HG03025 (cell line): ENCODE data around the gene VTI1A.

Source experiments
- ATAC-seq: cut with Tn5 transposase; IDR thresholded peaks from one replicate; pipeline ENCODE4 v1.9.1; 2021; ENCODE audit warnings: mild to moderate bottlenecking, moderate library complexity; ENCODE audit not compliant: unreplicated experiment, low FRiP score

VTI1A gene

DNA sequence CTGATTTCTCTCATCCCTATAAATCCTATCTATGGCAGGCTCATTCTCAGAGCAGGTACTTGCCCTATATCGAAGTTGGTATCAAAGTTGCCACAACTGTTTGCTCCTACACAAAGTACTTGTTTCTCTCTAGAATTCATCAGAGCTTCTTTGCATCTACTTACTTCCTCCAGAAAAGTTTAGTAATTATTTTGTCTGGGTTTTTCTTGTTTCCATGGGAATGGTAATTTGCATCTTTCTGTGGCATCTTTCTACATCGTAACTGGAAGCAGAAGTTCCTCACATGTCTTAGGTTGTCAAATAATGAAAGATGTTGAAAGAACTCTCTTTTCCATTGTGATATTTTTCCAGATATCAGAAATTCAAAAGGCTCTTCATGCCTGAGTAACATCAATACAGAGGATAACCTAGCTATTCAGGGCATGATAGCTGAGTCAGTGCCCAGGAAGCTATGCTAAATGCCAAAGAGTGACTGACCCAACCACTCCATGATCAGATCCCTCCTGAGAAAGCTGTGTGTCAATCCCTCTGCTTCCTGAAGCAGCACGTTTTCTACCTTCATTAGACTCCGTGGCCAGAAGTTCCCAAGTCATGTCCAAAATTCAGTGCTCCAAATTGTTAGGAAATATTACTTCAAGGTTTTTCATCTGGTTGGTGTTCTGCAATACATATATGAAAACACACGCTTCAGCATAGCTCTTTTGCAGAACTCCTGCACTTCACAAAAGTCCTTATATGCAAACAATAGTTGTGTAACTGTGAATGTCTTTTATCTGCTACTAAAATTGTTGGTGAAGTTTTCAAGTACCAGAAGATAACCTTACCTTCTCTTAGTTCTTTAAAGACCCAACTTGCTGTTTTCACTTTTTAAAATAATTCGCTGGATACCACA is 216.5 kb downstream of the VTI1A start:
- no peak for ATAC-seq

DNA sequence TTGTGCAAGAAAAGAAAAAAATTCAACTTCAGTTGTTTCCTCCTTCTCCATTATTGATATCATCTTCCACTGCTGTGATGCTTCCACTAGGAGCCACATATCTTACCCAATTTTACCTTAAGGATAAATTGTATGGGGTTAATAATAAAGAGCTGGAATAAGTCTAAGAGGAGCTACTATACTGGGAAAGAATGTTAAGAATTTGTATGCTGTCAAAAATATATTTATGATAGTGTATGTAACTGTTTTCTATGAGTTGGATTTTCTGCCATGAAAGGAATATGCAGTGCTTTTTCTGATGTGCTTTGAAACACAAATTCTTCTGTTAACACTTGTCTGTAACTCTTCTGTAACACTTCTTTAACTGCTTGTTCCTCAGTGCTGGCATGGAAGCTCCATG is 219.1 kb downstream of the VTI1A start:
- no peak for ATAC-seq

- no peak for ATAC-seq
These were observed 223.0 kb downstream of the VTI1A start for GRCh38 chr10:112669989-112670388.

DNA sequence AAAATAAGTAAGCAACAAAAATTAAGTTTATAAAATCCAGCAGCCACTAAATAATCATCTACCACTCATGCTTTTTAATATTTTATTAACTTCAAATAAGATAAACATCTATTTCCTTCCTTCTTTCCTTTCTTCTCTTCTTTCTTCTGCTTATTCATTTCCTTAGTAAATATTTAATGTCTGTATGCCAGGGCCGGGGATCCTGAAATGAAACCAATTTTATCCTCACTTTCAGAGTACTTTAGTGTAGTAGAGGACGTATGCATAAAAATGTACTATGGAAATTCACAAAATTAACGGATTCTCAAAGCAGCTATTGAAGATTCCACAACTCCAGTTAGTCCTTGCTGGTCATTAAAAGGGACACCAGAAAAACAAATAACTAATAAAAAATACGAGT is 224.7 kb downstream of the VTI1A start:
- ATAC-seq: no peak

GRCh38 chr10:112672706-112673105 is 225.7 kb downstream of the VTI1A start:
- ATAC-seq: no peak

DNA sequence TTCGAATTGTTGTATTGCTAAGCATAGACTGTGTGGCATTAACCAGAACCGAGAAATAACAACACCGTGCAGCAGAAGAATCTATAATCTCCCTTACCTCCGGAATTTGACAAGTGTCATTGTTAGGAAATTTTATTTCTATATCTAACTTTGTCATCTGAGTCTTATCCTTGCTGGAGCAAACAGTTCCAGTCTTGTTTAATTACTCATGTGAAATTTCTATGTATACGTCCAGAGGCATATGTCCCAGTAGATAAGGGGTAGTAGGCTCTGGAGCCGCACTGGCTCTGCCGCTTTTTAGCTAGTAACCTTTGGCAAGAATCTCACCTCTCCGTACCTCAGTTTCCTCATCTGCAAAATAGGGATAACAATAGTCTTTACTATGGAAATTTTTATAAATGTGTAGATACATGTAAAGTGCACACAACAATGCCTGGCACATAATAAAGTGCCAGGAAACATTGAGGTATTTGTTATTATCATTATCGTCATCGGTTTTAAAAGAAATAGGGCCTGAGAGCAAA is 228.6 kb downstream of the VTI1A start:
- ATAC-seq: no peak

GRCh38 chr10:112677689-112678088 is 230.7 kb downstream of the VTI1A start:
- ATAC-seq: no peak

DNA sequence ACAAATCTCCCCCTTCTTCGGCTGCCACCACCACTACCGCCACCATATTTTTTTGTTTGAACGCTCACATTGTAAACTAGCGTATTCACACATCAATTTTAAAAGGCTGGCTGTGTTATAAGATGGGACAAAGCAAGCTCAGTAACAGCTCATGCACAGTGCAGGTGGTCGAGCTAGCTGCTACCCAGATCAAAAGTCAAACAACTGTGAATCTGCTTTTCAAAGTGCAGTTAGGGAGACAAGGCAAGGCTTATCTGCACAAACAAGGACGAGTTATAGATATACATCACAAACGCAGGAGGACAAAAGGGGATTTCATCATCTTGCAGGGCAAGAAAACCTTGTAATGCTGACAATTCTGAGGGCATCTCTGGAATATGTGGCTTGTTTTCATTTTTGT is 231.6 kb downstream of the VTI1A start:
- no peak for ATAC-seq

DNA sequence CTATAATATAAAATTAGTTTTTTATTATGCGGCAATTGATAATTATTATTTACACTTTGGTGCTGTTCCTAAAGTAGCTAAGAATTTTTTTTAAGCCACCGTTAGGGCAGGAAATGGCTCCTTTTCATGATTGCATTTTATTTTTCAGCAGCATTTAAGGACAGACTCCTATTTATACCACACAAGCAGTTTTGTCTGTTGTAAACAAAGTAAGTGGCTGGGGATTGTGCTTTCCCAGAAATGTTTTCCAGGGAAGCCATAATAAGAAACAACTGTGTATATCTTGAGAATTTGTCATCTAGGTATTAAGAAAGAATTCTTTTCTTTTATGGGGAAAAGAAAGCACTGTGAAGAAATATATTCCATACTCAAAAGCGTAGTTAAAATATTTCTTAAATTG is 232.0 kb downstream of the VTI1A start:
- ATAC-seq: no peak

- ATAC-seq: no peak
These were observed 232.4 kb downstream of the VTI1A start for GRCh38 chr10:112679392-112679791.

GRCh38 chr10:112680586-112680985 is 233.6 kb downstream of the VTI1A start:
- ATAC-seq: no peak

DNA sequence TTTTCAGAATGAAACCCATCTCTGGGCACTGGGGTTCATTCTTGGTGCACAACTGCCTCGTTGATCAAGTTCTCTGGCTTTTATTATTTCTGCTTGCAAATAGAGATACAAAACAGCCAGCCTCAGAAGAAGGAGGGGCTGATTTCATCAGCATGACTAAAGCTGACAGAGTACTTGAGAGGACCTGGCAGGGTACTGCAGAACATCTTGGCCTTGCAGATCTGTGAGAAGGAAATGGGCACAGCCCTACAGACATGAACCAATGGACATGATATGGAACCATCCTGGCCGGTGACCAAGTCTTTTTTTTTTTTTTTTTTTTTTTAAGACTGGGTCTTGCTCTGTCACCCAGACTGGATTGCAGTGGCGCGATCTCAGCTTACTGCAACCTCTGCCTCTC is 240.6 kb downstream of the VTI1A start:
- ATAC-seq: no peak

GRCh38 chr10:112689327-112690072 is 242.5 kb downstream of the VTI1A start:
- ATAC-seq: no peak

DNA sequence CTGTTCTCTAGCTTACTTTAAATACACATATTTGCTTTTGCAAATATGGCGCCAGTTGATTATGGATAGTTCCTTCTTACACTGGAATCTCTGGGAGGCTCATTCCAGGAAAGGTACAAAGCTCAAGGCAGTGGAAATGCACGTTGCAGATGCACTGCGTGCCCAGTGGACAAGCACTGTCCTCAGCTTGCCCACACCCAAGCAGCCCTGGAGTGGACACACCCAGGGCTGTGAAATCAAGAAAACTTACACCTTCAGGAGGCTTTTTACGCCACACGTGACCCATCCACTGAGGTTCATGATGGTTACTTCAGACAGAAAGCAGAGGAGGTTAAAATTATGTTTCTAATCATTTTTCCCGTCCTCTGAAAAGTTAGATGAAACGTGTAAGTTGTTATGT is 248.5 kb downstream of the VTI1A start:
- ATAC-seq: no peak

DNA sequence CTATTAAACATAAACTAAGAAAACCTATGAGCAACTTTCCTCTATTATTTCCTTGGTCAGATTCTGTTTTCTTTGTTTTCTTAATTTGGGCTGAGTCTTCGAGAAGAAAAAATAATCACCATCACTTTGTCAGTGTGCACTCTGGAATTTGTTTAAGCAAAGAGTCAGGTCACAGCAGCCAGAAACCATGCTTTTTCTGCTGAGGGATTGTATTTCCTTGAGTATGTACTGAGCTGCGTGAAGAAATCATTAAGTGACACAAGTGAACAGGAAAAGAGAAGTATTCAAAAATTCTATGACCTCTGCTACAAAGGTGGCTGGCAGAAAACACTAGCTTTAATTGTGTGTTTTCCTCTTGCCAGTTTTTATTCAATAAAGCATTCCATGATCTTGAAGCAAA is 249.6 kb downstream of the VTI1A start:
- no peak for ATAC-seq

- ATAC-seq: no peak
These were observed 251.3 kb downstream of the VTI1A start for GRCh38 chr10:112698133-112698817.

- no peak for ATAC-seq
These were observed 251.8 kb downstream of the VTI1A start for GRCh38 chr10:112698818-112699164.

DNA sequence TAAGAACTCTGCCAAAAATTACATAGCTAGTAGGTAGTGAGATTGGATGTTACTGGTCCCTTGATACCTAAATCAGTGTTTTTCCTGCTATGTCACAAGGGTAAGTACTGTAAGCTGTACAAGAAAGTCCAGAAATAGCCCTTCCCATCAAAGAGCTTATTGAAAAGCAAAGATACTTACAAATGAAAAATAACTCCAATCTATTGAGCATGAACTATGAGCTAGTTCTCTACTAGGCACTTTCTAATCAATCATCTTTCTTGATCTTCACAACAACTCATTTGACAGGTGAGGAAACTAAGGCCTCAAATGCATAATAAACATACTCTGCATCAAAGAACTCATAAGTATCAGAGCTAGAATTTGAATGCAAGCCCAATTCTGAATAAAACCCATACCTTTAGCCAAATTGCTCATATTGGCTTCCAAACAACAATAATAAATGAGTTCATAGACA is 253.2 kb downstream of the VTI1A start:
- ATAC-seq: no peak

GRCh38 chr10:112701211-112701877 is 254.3 kb downstream of the VTI1A start:
- no peak for ATAC-seq

GRCh38 chr10:112701878-112702255 is 254.9 kb downstream of the VTI1A start:
- ATAC-seq: no peak

DNA sequence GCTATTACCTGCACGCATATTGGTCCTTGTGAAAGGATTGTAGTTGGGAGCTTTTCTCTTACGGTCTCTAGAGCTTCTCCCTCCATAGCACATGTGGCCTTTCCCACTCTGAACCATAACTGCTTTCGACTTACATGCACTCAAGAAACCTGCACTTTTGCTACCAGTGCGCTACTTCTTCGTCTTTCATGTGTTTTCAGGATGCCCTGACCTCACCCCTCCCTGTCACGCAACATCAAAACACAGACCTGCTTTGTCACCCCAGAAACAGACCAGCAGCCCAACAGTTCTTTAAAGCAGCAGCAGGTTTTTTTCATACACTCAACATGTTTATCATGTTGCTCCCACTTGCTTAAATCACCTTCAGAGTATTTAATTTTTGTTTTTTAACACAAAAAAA is 259.6 kb downstream of the VTI1A start:
- ATAC-seq: no peak
